H9 (cell line): ENCODE results near the gene EGFL8. TPM values are rescaled to one million over a fixed set of nuclear protein-coding genes. Genes with fewer than 3 reads are reported as not detected.
A peak's percentile ranks its signal among the peaks of the same experiment; 100 is the strongest.

Experiments
- DNase-seq: peaks from one replicate; pipeline ENCODE4 v3.0.0-alpha.2; 2017
- H2AFZ ChIP-seq: one replicate; pipeline ENCODE4 v1.6.1; 2013; ENCODE audit warnings: mild to moderate bottlenecking, low read length, control low read depth, moderate library complexity
- H2AK5ac ChIP-seq: 2 replicates; pipeline ENCODE4 v1.6.1; 2013; ENCODE audit warnings: low read length, control low read depth, mixed read lengths; ENCODE audit not compliant: insufficient read length
- H2BK120ac ChIP-seq: one replicate; pipeline ENCODE4 v1.6.1; 2013; ENCODE audit warnings: low read depth, mild to moderate bottlenecking, low read length, control low read depth, inconsistent platforms; ENCODE audit not compliant: poor library complexity, severe bottlenecking
- H2BK12ac ChIP-seq: 2 replicates; pipeline ENCODE4 v1.6.1; 2013; ENCODE audit warnings: low read length, control low read depth, mixed read lengths, low read depth; ENCODE audit not compliant: insufficient read length
- H2BK15ac ChIP-seq: 2 replicates; pipeline ENCODE4 v1.6.1; 2013; ENCODE audit warnings: low read depth, low read length, control low read depth
- H2BK20ac ChIP-seq: one replicate; pipeline ENCODE4 v1.6.1; 2013; ENCODE audit warnings: low read depth, mild to moderate bottlenecking, low read length, control low read depth, inconsistent platforms; ENCODE audit not compliant: poor library complexity, severe bottlenecking
- H2BK5ac ChIP-seq: 2 replicates; pipeline ENCODE4 v1.6.1; 2013; ENCODE audit warnings: low read length, control low read depth, mixed read lengths; ENCODE audit not compliant: insufficient read length
- H3K14ac ChIP-seq: 2 replicates; pipeline ENCODE4 v1.6.1; 2013; ENCODE audit warnings: low read length, control low read depth; ENCODE audit not compliant: insufficient read depth
- H3K18ac ChIP-seq: 2 replicates; pipeline ENCODE4 v1.6.1; 2013; ENCODE audit warnings: low read depth, mild to moderate bottlenecking, mixed read lengths, low read length, control low read depth; ENCODE audit not compliant: insufficient read length
- H3K23ac ChIP-seq: 2 replicates; pipeline ENCODE4 v1.6.1; 2013; ENCODE audit warnings: low read length, control low read depth, mixed read lengths, low read depth; ENCODE audit not compliant: insufficient read length
- H3K23me2 ChIP-seq: 2 replicates; pipeline ENCODE4 v1.6.1; 2013; ENCODE audit warnings: low read depth, mild to moderate bottlenecking, mixed read lengths, low read length, control low read depth; ENCODE audit not compliant: insufficient read length, poor library complexity, severe bottlenecking
- H3K27ac ChIP-seq: 2 replicates; pipeline ENCODE4 v1.5.1; 2013; ENCODE audit warnings: low read length, control low read depth, mixed read lengths, low read depth; ENCODE audit not compliant: insufficient read length
- H3K27me3 ChIP-seq: 2 replicates; pipeline ENCODE4 v1.6.1; 2013; ENCODE audit warnings: low read length, control low read depth, inconsistent platforms; ENCODE audit not compliant: insufficient read depth
- H3K4ac ChIP-seq: 2 replicates; pipeline ENCODE4 v1.6.1; 2013; ENCODE audit warnings: low read depth, mild to moderate bottlenecking, control low read depth, inconsistent platforms, low read length, moderate library complexity
- H3K4me1 ChIP-seq: 2 replicates; pipeline ENCODE4 v1.6.1; 2013; ENCODE audit warnings: low read length, control low read depth, inconsistent platforms; ENCODE audit not compliant: insufficient read depth
- H3K4me2 ChIP-seq: 2 replicates; pipeline ENCODE4 v1.6.1; 2013; ENCODE audit warnings: low read length, control low read depth, mixed read lengths; ENCODE audit not compliant: insufficient read length, insufficient read depth
- H3K56ac ChIP-seq: 2 replicates; pipeline ENCODE4 v1.6.1; 2013; ENCODE audit warnings: low read depth, mild to moderate bottlenecking, mixed read lengths, low read length, control low read depth; ENCODE audit not compliant: insufficient read length
- H3K79me1 ChIP-seq: 2 replicates; pipeline ENCODE4 v1.6.1; 2013; ENCODE audit warnings: low read depth, mild to moderate bottlenecking, moderate library complexity, low read length, control low read depth, inconsistent platforms; ENCODE audit not compliant: insufficient read depth, poor library complexity, severe bottlenecking
- H3K79me2 ChIP-seq: 2 replicates; pipeline ENCODE4 v1.6.1; 2013; ENCODE audit warnings: low read length, control low read depth, inconsistent platforms; ENCODE audit not compliant: insufficient read depth
- H3K9ac ChIP-seq: 2 replicates; pipeline ENCODE4 v1.6.1; 2013; ENCODE audit warnings: low read length, control low read depth, mixed read lengths; ENCODE audit not compliant: insufficient read length; ENCODE audit errors: extremely low read depth
- H3K9me3 ChIP-seq: one replicate; pipeline ENCODE4 v1.6.1; 2013; ENCODE audit warnings: low read depth, low read length, inconsistent platforms; ENCODE audit not compliant: control insufficient read depth
- H3T11ph ChIP-seq: one replicate; pipeline ENCODE4 v1.6.1; 2013; ENCODE audit warnings: mild to moderate bottlenecking, low read length, control low read depth, inconsistent platforms
- H4K20me1 ChIP-seq: one replicate; pipeline ENCODE4 v1.6.1; 2013; ENCODE audit not compliant: control insufficient read depth, insufficient read length, insufficient read depth
- H4K5ac ChIP-seq: 2 replicates; pipeline ENCODE4 v1.6.1; 2013; ENCODE audit warnings: low read depth, mild to moderate bottlenecking, mixed read lengths, low read length, control low read depth; ENCODE audit not compliant: insufficient read length
- H4K8ac ChIP-seq: replicated peaks from 2 replicates; pipeline ENCODE4 v1.6.1; 2013; ENCODE audit warnings: low read length, control low read depth, mixed read lengths, low read depth; ENCODE audit not compliant: insufficient read length
- H4K91ac ChIP-seq: 2 replicates; pipeline ENCODE4 v1.6.1; 2013; ENCODE audit warnings: low read depth, mild to moderate bottlenecking, moderate library complexity, mixed read lengths, low read length, control low read depth; ENCODE audit not compliant: insufficient read length
- H3K27ac Mint-ChIP-seq, 3 experiments: 2 replicates in 2 of 3; 3 replicates in 1 of 3; pipeline ENCODE4 v1.8.0; 2020 to 2021; ENCODE audit warnings: mixed read lengths in 3 of 3, mild to moderate bottlenecking in 1 of 3, moderate library complexity in 1 of 3
- H3K27me3 Mint-ChIP-seq: 2 replicates; pipeline ENCODE4 v1.8.0; 2021; ENCODE audit warnings: low read depth, mild to moderate bottlenecking, moderate library complexity, mixed read lengths
- H3K36me3 Mint-ChIP-seq, 3 experiments: 2 replicates in 2 of 3; 3 replicates in 1 of 3; pipeline ENCODE4 v1.8.0; 2020 to 2021; ENCODE audit warnings: low read depth in 3 of 3, mixed read lengths in 3 of 3; ENCODE audit not compliant: insufficient read depth in 1 of 3
- H3K4me1 Mint-ChIP-seq, 2 experiments: 2 replicates each; pipeline ENCODE4 v1.8.0; 2020; ENCODE audit warnings: mixed read lengths in 2 of 2
- H3K4me3 Mint-ChIP-seq, 2 experiments: 2 replicates in 1 of 2; 3 replicates in 1 of 2; pipeline ENCODE4 v1.8.0; 2020 to 2021; ENCODE audit warnings: mild to moderate bottlenecking in 2 of 2, mixed read lengths in 2 of 2, moderate library complexity in 1 of 2
- H3K9me3 Mint-ChIP-seq, 2 experiments: 2 replicates in 1 of 2; 3 replicates in 1 of 2; pipeline ENCODE4 v1.8.0; 2020; ENCODE audit warnings: mild to moderate bottlenecking in 2 of 2, mixed read lengths in 2 of 2, moderate library complexity in 1 of 2
- WGBS: extraction: QIAGEN DNeasy Blood & Tissue Kit; methylation state at CpG from one replicate; pipeline ENCODE4 v1.1.7; 2013; ENCODE audit warnings: missing lambda C conversion rate, low lambda C conversion rate, mixed read lengths; ENCODE audit not compliant: insufficient read length; ENCODE audit errors: extremely low coverage; 5-methylcytosine and 5-hydroxymethylcytosine counted together
- total RNA-seq: library from RNA; stranded (reverse); gene quantifications from 2 replicates; pipeline ENCODE4 v1.2.1, GENCODE V29; 2021
- TF ChIP-seq, protein P1 (sequence below): fragments of 200-600 bp; sonication (generic); conservative IDR thresholded peaks from 3 replicates; pipeline ENCODE4 v1.8.0; 2021; ENCODE audit warnings: antibody characterized with exemption, mild to moderate bottlenecking

The EGFL8 gene
- total RNA-seq, 1 experiment from 2014 or later = 27.2 TPM

DNA sequence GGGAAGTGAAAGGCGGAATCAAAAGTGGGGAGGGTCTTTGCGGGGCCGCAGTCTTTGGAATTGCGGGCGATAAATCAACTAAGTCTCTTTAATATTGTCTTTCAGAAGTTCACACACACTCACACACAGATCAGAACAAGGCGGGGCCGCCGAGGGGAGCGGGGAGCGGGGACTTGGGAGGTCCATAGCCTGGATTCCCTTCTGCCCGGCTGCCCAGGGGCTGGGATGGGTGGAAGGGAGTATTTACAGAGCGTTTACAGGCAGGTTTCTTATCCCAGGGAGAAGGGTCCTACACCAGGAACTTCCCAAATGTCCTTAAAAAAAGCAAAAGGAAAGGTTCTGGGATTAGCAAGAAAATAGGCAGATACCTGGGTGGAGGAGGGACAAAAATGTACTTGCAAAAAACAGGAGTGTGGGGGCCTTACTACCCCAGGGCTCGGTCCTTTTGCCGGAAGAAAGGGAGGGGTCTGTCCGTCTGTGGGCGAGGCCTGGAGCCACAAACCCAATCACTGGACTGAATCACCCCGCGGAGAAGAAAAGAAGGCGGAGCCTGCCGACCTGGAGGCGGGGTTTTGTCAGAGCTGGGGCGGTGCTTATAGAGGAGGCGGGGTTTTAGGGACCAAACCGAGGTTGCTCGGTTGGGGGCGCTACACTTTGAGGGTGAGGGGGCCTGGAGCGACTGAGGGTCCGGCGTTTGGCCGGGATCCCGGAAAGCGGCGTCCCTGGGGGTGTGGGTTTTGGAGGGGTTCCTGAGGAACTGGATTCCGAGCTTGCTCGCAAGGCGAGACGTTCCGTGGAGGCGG lies 15.9 kb upstream of the EGFL8 start:
- Histone ChIP-seq H3K18ac (no peak overlapping the region), H3K56ac (no peak overlapping the region), H3K9me3 (no peaks in the 10 kb centered on the region), H3T11ph (no peak overlapping the region), H3K79me2 (no peaks in the 10 kb centered on the region), H3K23ac (no peak overlapping the region), H2BK120ac (no peak overlapping the region), H4K20me1 (no peaks in the 10 kb centered on the region), H3K27ac (no peak overlapping the region), H3K4ac (no peak overlapping the region), H2BK20ac (no peak overlapping the region), H4K91ac (no peak overlapping the region), H2AFZ (no peak overlapping the region), H3K79me1 (no peaks in the 10 kb centered on the region), H3K23me2 (peaks cover 30% of the 10 kb centered on the region), H2BK5ac (no peak overlapping the region), H4K5ac (no peak overlapping the region), H2BK12ac (no peak overlapping the region), H3K27me3 (no peaks in the 10 kb centered on the region; the same call in 1 of the 2 replicates), H2AK5ac (no peak overlapping the region), H4K8ac (no peak overlapping the region), H3K14ac (no peak overlapping the region), H3K4me2 (peak overlapping the region; percentile 41), H3K4me1 (peaks cover 9% of the 10 kb centered on the region), H3K9ac (no peak overlapping the region), H2BK15ac (no peak overlapping the region)
- TF ChIP-seq, protein P1, sequence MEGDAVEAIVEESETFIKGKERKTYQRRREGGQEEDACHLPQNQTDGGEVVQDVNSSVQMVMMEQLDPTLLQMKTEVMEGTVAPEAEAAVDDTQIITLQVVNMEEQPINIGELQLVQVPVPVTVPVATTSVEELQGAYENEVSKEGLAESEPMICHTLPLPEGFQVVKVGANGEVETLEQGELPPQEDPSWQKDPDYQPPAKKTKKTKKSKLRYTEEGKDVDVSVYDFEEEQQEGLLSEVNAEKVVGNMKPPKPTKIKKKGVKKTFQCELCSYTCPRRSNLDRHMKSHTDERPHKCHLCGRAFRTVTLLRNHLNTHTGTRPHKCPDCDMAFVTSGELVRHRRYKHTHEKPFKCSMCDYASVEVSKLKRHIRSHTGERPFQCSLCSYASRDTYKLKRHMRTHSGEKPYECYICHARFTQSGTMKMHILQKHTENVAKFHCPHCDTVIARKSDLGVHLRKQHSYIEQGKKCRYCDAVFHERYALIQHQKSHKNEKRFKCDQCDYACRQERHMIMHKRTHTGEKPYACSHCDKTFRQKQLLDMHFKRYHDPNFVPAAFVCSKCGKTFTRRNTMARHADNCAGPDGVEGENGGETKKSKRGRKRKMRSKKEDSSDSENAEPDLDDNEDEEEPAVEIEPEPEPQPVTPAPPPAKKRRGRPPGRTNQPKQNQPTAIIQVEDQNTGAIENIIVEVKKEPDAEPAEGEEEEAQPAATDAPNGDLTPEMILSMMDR = no peak
- no CpG with 5 or more reads among the region's 39 CpGs for WGBS
- peaks cover 39 to 62% of the 10 kb centered on the region in 2 experiments for H3K4me1 Mint-ChIP-seq
- no peaks in the 10 kb centered on the region; a peak in 1 of 5 replicates for H3K9me3 Mint-ChIP-seq
- peak overlapping the region in 1 of 2 experiments; percentile 30; a peak in 2 of 5 replicates for H3K4me3 Mint-ChIP-seq
- DNase-seq = peak; percentile 91
- H3K36me3 Mint-ChIP-seq = peaks cover 0 to 8% (median 3%) of the 10 kb centered on the region in 3 experiments; a peak in 2 of 7 replicates
- peak overlapping the region in 1 of 3 experiments; percentile 60; a peak in 2 of 7 replicates for H3K27ac Mint-ChIP-seq
- peaks cover 4% of the 10 kb centered on the region for H3K27me3 Mint-ChIP-seq
